Measurements from ENCODE around the gene EEF1G.

GRCh38 chr11:62516736-62517371 lies 56.8 kb downstream of the EEF1G start:
- no peak for TF ChIP-seq GATA2 (IDR thresholded peaks at IDR 0.05; ENCODE audit: low read depth, low read length)
- no peak for TF ChIP-seq GATA3 (IDR thresholded peaks at IDR 0.05; ENCODE audit: low read depth, low read length)

Measured in SH-SY5Y (cell line).